GM21447 (cell line): ENCODE results near the gene SLC2A13.
"Not testable (repeated sequence)": the region's sequence is repeated elsewhere in the genome, so short reads cannot be mapped to it uniquely, and the experiment has no call there.

Source experiments
- ATAC-seq: cut with Tn5 transposase; IDR thresholded peaks from one replicate; pipeline ENCODE4 v1.9.1; 2021; ENCODE audit not compliant: unreplicated experiment

Gene SLC2A13

DNA sequence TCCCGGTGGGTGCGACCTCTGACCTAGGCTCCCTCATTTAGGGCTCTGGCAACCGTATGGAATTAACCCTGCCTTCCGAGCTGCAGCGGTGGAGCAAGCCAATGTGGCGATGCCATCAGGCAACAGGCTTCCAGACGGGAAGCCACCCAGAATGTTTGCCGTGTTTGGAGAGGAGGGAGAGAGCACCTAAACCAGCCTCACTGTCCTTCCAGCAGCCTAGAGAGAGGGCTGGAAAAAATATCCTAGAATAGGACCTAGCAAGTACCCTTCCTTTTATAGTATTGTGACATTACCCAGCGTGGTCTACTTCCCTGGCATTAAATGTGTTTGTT, 287 bp upstream of the SLC2A13 start:
- no peak for ATAC-seq

DNA sequence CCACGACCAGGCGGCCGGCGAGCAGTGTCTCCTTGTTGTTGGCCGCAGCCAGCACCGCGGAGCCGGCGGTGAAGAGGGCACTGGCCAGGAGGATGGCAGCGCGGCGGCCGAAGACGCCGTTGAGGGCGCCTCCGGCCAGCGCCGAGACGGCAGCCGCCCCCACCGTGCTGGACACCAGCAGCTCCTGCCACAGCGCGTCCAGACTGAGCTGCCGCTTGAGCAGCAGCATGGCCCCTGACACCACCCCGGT, 691 bp downstream of the SLC2A13 start:
- ATAC-seq = no peak

DNA sequence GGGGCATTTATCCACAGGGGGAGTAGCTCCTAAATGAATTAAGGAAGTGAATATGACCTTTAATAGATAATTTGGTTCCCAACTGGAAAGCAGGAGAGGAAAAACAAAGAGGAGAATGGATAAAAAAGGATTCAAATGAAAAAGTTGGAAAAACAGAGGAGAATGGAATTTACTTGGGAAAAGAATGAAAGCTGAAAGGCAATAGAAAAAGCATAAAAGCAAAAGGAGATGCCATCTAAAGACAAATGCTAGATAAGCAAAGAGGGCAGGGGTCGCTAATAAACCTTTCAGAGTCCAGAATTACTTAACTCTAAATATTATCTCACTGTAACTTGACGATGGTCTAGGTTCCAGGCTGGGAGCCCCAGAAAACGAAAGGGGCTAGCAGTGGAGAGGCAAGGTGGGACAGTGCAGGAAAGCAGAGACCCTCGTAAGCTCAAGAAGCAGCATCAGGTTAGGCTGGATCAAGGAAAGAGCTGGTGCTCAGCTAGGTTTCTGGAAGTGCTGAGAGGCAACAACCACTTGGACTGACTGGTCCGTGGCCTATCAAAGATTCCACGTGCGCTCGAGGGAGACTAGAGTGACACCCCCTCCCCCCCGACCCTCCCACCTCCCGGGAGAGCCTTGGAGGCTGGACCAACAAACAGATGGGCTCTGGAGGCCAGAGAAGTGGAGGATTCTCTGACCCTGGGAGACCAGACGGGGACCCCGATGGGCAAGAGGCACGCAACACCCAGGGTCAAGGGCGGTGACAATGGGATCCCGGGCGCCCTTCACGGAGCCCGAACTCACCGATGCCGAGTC, 1.2 kb downstream of the SLC2A13 start:
- ATAC-seq = no peak

DNA sequence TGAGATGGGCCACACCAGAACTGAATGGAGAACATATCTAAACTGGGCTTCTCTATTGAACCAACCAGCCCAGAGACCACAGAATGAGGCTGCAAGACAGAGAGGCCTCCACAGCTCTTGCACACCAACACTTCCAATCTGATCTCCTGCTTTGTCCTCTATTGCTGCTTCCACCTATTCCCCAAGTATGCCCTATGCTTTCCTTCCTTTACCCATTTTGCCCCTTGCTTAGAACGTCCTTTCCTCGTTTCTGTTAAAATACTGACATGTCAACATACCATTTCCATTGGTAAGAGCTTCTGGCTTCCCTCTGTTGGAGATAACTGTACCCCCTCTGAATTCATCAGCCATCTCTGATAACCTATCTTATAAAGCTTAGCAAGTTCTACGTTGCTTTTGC, 2.8 kb downstream of the SLC2A13 start:
- ATAC-seq = no peak

DNA sequence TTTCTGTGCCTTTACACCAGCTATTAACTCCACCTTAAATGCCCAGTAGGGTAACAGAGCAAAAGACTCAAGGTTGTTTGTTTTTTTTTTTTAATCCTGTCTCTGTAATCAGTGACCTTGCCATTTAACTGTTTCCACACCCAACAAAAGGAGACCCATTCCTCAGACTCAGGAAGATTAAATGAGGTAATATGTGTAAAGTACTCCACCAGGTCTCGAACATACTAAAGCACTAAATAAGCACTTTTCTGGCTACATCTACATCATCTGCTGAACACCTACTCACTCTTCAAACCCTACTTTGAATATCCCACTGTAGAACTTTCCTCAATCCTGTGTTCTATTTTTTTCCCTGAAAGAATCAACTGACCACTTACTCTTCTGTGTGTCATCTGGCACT, 4.1 kb downstream of the SLC2A13 start:
- ATAC-seq = no peak

DNA sequence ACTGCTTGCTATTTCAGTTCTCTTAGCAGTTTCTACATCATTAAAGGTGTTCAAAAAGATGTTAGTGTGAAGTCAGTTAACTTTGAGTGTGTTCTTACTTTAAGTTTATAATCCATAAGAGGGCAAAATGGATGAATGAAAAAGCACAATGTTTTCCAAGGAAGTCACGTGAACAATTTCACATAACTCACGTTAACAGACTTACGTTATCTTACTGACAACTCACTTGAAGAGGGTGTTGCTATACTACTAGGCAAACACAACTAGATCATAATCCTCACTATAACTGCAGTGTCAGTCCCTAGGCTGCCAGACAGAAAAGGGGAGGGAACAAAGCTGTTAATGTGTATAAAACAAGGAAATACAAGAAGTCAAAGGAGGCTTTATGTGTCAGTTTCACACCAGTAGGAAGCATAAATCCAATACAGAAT, 6.4 kb downstream of the SLC2A13 start:
- no peak for ATAC-seq

DNA sequence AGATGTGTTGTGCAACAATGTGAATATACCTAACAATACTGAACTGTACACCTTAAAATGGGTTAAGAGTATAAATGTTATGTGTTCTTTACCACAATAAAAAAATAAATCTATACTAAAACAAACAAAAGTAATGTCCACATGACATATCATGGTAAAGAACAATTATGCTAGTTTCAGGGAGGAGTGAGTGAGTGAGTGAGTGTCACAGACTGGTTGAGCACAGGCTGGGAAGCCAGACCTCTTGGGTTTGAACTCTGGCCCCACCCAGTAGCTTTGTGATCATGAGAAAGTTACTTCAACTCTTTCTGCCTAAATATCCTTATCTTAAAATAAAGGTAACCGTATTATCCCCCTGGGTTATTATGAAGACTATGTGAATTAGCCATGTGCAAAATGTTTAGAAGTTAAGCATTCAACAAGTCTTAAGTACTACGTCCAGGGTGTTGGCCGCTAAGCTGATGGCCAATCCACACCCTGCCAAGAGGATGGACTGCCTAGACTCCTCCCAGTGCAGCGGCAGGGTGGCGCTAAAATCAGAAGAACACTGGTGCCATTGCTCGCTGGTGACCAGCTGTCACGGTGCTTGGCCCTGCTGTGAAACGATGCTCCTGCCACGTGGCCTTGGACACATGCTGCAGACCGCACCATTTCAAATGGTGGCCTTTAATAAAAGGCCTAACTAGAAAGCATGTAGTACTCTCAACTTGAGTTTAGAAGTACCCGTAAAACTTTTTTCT, 7.3 kb downstream of the SLC2A13 start:
- ATAC-seq = no peak

DNA sequence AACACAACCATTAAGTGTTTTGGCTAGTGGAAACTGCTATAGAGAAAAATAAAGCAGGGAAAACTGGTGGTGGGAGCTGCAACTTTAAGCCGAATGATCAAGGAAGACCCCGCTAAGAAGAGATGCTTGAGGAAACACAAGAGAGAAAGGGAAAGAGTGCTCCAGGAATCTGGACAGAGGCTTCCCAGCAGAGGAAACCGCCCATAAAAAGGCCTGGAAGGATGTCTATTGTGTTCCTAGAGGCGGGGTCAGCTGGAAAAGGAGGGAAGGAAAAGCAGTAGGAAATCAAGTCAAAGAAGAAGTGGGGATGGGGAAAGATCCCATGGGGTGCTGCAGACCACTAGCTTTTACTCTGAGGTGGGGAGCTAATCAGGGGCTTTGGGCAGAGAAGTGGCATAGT, 12.4 kb downstream of the SLC2A13 start:
- no peak for ATAC-seq

DNA sequence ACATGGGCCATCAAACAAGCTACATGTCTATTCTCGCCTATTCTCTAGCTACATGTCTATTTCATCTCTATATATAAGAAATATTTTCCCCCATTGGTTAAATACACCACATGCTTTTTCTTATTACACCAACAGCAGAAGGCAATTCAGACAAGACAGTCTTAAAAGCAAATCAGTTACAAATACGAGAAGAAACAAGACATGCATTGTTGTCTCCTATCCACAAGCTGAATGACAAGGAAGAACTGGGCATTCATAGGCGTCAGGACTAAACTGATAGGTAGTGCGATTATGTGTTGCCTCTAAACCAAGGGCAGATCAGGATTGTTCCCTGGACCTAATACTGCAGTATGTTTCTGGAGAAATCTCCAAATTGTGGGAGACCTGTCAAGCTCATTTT, 19.4 kb downstream of the SLC2A13 start:
- no peak for ATAC-seq

DNA sequence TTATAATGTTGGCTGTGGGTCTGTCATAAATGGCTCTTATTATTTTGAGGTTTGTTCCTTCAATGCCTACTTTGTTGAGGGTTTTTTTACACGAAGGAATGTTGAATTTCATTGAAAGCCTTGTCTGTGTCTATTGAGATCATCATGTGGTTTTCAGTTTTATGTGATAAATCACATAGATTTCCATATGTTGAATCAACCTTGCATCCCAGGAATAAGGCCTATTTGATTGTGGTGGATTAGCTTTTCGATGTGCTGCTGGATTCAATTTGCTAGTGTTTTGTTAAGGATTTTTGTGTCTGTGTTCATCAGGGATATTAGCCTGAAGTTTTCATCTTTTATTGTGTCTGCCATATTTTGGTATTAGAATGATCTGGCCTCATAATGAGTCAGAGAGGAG, 27.6 kb downstream of the SLC2A13 start:
- no peak for ATAC-seq

DNA sequence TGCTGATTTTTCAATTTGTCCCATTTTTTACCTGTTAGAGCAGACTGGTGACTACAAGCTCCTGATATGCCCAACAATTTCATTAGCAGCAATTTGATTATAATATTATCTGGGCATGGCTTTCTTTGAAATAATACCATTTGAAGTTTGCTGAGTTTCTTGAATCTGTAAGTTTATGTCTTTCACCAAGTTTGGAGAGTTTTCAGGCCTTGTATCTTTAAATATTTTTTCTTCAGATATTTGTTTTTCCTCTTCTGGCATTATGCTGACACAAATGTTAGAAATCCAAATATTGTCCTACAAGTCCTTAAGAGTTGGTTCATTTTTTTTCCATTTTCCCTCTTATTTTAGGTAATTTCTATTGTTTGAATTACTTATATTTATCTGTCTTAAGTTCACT, 30.4 kb downstream of the SLC2A13 start:
- no peak for ATAC-seq

DNA sequence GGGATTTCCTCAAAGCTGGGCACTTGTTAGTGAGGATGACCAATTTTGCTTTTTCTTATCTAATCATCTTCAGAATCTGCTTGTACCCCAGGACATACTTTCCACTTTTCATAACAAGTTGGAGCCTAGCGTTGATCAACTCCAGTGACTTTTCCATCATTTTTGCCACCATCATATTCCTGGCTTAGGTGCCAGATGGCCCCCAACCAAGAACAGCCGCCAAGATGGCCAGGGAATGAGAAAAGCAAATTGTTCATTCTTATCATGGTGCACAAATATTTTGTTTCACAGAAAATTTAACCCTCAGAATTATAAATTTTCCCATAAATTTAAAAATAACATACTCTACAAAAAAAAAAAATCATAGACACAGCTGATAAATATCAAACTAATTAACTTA, 37.5 kb downstream of the SLC2A13 start:
- ATAC-seq = no peak

DNA sequence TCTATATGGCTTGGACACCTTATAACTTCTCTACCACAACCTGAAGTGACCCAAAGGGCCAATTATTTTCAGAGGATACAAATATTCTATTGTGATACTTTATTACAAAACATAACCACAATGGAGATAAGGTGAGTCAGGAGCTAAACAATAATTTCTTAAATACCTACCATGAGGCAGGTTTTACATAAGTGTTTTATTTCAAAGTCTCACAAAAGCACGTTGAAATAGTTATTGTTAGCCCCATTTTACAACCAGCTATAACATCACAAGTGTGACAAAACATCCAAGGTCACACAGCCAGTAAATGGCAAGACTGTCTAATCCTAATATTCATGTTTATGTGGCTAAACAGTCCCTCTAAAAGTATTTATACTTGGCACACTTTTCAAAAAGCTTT, 40.2 kb downstream of the SLC2A13 start:
- no peak for ATAC-seq

DNA sequence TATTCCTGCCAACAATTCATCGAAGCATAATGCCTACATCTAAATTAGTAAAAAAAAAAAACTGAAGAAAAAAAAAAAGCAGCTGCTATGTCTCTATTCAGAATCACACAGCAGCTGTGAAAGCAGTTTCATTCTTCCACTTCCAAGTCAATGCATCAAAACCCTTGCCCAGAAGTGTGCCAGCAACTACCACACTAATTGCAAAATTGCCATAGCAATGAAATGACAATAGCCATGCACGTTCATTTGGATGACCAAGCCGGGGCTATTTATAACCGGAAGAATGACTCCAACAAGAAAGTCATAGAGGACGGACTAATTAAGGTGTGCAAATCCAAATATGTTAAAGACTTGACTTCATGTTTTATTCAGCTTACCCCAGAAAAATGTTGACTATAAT, 42.5 kb downstream of the SLC2A13 start:
- ATAC-seq = no peak

DNA sequence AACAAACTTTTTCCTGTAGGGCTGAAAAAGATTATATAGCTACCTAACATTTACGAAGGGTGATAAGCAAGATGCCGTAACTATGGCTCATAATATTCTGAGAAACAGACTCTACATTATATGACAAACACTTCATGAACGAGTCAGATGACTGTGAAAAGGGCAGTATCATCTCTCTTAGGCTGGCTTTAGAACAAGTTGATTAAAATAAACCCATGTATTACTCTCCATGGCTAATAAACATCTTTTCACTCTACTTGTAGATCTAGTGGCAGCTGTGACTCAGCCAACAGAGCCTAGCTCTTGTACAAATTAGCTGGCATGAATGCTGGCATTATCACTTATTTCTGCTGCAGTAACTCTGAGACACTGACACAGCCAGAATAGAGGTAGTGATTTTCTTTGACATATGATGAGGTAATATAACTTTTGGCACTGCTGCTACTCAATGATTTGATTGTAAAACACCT, 47.1 kb downstream of the SLC2A13 start:
- no peak for ATAC-seq

DNA sequence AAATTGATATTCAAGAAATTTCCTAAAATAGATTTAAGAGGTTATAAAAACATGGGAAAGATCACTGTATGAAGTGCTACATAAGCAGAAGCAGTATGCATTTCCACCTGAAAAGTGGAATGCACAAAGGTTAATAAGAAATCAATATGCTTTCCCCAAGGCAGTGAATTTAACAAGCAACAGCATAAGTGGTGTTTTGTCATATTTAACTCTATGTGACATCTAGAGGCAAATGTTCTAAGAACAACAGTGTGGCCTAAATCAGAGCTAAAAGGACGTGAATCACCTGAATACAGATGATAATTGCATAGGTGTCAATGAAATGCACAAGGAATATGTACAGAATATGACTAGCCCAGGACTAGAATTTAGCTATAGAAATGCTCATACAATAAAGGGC, 49.5 kb downstream of the SLC2A13 start:
- no peak for ATAC-seq

DNA sequence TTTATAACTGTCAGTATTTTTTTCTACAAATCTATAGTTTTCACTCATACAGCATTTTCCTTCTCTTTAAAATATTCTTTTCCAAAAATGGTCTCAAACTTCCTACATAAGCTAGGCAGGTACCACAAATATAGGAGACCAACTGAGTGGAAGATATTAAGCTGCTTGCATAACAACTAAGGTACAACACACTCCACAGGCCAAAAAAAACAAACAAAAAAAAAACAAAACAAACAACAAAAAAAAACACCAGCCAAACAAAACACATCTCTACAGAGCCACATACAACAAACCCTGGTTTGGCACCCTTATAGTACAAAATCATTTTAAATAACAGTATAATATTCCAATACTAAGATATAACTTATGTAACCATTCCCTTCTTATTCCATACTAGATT, 50.1 kb downstream of the SLC2A13 start:
- ATAC-seq = no peak

DNA sequence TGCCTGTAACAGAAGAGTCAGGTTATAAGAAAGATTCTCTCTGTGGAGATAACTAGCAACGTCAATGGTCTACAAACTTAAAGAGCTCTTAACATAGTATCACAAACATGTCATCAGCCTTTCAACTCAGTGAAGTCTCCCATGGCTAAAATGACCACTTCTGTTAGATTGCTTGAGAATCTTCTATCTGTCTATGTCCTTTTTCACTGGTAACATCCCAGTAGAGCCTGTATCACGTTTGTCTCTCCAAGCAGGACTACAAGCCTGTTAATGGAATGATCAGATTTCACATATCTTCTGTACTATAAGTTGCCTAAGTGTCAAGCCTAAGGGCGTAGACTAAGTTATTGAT, 50.7 kb downstream of the SLC2A13 start:
- no peak for ATAC-seq

DNA sequence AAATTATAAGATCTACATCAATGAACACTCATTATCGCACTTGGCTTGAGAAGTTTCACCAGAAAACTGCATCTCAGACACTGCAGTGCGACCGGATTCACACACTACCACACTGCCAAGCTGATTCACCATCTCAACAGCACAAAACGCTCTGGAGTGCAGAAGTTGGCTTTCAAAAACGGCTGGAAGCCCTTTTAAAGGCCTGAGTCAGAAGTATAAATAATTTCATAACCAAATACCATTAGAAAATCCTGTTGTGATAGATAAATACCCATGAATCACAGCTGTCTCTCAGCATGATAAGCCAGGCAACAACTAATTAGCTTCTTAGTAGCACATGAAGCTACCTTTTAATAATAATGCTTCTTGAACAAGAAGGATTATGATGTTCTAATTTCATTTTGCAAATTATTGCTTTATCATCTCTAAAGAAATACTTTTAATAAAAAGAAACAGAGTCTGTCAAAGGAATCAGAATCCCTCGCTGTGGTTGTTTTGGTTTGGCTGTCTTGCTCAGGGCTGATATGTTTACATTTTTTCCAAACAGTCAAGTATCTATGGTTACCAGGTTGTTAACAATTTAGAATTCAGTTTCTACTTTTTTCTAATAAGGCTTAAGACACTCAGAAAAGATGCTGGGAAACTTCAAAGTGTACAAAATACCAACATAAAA, 51.2 kb downstream of the SLC2A13 start:
- ATAC-seq = no peak

DNA sequence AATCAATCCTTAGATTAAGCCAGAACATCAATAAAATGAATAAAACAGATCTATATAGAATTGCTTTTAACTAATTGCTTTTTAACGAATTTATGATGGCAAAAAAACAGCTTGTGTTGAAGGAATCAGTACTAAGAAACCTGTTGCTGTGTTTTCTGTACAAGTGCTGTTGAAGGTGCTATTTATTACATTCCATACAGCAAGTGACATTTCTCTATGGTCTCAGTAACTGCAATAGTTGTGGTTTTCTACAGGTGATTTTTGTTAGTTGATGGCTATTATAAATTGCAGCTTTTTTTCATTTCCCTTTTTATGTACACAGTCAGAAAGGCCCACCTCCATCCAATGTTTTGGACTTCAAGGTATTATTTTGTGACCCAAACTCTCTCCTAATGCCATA, 56.6 kb downstream of the SLC2A13 start:
- no peak for ATAC-seq

DNA sequence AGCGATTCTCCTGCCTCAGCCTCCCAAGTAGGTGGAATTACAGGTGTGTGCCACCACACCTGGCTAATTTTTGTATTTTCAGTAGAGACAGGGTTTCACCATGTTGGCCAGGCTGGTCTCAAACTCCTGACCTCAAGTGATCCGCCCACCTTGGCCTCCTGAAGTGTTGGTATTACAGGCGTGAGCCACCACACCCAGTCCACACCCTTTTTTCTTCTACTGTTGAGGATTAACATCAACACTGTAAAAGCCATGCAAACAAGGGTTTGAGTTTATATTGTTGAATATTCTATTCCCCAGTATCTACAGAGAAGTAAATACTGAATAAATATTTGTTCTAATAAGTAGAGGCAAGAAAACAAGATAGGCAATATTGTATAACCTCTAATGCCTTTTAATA, 58.9 kb downstream of the SLC2A13 start:
- ATAC-seq = not testable (repeated sequence)

DNA sequence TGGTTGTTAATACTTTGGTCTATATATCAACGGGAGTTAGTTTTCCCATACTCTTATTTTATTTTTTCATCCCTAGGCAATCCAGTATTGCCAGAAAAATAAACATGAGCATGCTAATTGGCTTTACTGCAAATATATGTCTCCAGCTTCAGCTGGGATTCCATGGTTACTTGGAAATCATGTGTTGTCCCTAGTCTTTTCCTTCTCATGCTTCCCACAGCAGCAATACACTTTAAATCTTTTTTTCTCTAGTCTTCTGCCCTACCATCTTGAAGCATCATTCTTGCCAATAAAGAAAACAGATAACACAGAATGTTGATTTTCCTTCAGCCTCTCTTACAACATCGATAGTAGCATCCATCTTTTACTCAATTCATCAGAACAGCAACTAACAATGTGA, 60.2 kb downstream of the SLC2A13 start:
- ATAC-seq = no peak
